HG03432 (cell line): ENCODE measurements around the gene DNAJC1.

ENCODE experiments used
- ATAC-seq: cut with Tn5 transposase; IDR thresholded peaks from one replicate; pipeline ENCODE4 v1.9.1; 2021; ENCODE audit warnings: mild to moderate bottlenecking, moderate library complexity; ENCODE audit not compliant: unreplicated experiment

The DNAJC1 gene

GRCh38 chr10:22006379-22006884 is 2.9 kb upstream of the DNAJC1 start:
- ATAC-seq = no peak

DNA sequence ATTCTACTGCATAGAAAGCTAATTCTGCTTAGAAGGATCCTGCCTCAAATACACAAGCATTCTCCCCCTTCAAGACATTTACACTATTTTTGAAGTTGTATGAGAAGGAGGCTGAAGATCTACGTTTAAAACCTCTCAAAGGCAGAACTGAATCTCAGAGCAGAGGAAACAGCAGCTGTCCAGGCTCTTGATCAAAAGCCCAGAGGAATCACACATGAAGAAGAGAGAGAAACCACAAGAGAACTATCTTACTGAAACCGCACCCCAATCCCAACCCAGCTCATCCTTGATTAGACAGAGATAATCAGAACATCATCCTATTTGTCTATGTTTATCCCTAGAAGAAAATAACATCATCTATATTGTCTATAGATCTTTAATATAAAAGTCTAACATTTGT is 2.2 kb upstream of the DNAJC1 start:
- no peak for ATAC-seq

DNA sequence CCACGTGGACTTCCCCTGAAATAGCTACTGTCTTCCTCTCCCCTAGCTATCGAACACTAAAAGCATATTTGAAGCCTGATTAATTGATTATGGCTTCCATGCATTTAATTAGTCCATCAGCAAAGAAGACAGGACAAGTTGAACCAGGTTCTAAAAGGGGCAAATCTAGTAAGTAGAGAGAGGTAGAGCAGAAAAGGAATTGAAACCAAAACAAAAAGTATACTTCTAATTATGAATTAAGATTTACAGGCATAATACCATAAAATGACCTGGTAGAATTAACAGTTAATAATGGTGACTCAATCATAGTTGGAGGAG is 393 bp upstream of the DNAJC1 start:
- ATAC-seq = no peak

- peak; percentile 14 for ATAC-seq
These were observed 846 bp downstream of the DNAJC1 start for GRCh38 chr10:22002591-22003176.

DNA sequence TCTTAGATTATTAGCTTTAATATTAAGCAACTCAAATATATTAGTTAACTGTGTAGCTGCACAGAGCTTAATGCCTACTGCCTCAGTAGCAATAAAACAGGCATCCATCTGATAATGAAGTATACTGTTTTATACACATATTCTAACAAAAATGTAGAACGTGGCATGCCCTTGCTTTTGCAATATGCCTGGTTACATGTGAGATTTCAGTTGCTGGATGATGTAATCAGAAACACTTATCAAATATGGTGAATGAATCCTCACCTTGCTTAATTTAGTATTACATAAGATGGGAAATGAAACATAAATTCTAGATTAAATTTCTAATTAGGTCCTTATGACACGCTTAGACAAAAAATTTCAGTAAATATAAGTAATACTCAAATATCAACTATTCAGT is 8.0 kb downstream of the DNAJC1 start:
- ATAC-seq = no peak

- no peak for ATAC-seq
These were observed 10.0 kb downstream of the DNAJC1 start for GRCh38 chr10:21993360-21994001.

- no peak for ATAC-seq
These were observed 11.7 kb downstream of the DNAJC1 start for GRCh38 chr10:21991785-21992184.

DNA sequence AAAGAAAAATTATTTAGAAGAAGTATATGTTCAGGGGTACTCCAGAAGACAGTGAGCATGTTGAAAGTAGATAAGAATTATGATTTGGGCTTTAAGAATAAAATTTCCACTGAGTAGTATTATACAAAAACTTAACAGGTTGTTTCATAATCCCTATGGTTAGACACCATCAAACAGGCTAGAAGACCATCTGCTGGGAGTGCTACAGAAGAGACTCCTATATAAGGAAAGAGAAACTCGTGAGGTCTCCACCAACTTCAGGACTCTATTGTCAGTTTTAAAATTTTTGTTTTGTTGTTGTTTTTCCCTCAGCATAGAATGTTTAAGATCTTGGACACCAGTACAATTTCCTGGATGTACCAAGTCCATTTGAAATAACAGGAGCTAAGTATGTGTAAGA is 13.1 kb downstream of the DNAJC1 start:
- ATAC-seq = no peak

GRCh38 chr10:21989453-21990154 is 13.9 kb downstream of the DNAJC1 start:
- peak; percentile 95 for ATAC-seq

DNA sequence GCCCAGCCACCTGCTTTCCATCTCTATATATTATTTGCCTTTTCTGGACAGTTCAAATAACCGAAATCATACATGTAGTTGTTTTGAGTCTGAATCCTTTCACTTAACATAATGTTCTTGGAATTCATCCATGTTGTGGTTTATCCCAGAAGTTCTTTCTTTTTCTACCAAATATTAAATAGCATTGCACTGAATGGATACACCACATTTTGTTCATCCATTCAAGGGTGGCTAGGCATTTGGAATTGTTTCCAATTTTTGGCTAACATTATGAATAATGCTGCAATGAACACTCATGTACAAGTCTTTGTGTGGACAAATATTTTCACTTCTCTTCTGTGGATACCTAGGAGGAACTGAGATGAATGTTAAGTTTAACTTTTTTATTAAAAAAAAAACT is 18.0 kb downstream of the DNAJC1 start:
- ATAC-seq = no peak

DNA sequence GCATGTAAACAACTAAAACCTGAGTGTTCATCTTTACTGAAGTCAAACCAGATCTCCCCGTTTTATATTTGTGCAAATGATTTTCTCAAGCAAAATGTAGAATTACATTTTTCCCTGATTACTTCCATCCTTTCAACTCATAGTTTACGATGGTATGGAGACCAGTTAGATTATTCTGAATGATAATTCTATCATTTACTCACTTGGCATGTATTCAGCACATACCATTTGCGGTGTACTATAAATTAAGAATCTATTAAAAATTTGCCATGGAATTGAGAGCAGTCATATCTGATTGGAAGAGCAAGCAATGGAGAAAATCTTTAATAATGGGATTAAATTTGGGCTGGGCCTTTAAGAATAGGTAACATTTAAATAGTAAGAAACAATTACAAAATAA is 22.4 kb downstream of the DNAJC1 start:
- no peak for ATAC-seq

DNA sequence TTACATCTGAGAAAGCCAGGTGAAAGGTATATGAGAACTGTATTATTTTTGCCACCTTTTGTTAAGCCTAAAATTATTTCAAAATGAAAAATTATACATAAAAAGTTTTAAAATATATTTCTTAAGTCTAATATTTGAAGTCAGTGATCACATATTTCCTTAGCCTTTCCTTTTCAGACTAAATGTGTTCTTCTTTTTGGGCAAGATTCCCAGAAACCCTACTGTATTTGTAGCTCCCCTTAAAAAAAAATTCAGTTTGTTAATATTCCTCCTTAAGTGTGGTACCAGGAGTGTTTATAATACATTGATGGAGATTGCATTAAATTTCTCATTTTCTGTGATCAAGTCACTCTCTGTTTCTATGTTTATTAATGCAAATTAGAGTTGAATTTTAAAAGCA is 22.8 kb downstream of the DNAJC1 start:
- no peak for ATAC-seq

GRCh38 chr10:21978191-21978862 is 25.2 kb downstream of the DNAJC1 start:
- ATAC-seq = no peak

- ATAC-seq = no peak
These were observed 26.8 kb downstream of the DNAJC1 start for GRCh38 chr10:21976739-21977138.

DNA sequence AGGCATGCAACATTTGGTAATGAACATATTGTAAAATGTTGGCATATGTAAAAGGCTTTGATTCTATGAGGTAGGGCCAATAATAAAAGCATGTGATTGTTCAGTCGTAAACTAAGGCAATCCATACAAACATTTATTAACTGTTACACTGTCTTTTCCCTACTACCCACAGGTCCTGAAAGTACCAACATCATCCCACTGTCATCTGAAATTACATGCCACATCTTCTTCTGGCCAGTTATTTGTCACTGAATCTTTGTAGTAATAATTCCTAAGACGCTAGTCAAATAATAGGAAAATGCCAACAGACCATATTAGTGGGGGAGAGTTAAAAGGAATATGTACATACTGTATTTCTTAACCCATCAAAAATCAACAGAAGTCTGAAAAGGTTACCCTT is 27.2 kb downstream of the DNAJC1 start:
- no peak for ATAC-seq

DNA sequence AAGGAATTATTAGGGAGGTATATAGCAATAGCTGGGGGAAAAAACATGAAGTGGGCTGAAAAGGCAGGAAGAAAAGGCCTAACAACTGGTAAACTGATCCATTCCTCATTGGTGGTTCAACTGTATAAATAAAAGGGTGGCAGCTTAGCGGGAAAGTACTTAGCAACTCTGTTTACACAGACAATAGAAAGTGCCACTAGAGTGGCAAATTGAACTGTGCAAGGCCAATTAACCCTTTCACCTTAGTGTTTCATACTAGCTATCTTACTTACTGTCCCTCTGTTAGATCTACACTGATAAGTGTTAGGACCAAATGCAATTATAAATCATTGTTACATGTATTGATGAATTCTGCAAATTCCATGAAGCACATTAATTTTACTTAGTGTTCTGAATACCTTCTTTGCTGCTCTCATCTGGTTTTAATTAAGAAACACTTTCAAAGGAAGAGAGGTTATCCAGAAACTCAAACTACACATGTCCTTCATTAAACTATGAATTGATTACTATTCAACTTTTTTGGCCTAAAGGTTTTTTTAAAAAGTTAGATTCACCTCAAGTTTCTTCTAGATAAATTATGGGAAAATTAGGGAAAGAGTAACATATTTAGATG is 28.0 kb downstream of the DNAJC1 start:
- no peak for ATAC-seq

DNA sequence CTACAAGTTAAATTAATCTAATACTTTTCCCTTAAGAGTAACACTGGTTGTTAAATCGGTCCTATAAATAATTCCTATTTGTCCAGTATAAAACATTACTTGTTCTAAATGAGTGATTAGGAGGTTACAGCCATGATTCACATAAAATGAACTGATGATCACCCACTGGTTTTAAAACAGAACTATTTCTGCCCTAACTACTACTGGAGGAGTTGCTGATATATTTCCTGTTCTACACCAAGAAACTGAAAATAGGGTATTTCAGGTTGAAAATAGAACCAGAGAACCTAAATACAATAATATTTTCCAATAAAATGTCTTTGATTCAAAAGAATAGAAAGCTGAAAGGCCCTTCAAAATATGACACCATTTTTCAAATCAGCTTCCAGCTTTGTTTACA is 30.9 kb downstream of the DNAJC1 start:
- no peak for ATAC-seq

- ATAC-seq = no peak
These were observed 33.9 kb downstream of the DNAJC1 start for GRCh38 chr10:21969326-21970287.

DNA sequence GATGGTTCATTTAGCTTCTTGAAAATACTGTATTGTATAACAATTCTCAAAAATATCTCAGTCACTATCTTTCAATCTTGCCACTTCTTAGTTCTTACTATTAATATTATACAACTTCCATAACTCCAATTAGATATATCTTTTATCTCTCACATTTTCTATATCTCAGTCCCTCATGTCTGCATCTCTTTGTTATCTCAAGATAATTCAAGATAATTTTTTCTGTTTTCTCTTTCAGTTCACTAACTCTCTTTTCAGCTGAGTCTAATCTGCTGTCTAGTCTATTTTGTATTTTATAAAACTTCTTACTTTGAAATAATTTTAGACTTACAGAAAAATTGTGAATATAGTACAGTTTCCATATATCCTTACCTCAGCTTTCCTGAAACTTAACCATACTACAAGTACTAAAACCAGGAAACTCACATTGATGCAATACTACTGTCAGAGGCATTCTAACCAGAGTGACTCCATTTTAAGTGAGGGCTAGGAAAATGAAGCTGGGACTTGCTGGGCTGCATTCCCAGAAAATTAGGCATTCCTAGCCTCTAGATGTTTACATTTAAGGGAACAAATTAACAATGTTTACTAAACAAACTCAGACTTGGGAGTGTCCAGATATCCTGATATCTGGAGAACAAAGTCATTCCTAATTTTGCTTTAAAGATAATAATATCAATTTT is 38.4 kb downstream of the DNAJC1 start:
- ATAC-seq = no peak

DNA sequence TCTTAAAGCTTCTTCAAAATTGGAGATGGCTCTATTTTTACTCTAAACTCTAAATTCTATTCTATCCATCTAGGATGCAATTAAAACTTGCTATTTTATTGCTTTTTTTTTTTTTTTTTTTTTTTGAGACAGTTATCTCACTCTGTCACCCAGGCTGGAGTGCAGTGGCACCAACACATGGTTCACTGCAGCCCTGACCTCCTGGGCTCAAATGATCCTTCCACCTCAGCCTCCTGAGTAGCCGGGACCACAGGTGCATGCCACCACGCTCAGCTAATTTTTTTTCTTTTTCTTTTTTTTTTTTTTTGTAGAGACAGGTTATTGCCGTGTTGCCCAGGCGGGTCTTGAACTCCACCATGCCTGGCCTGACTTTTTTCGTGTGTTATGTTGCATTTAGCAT is 41.2 kb downstream of the DNAJC1 start:
- no peak for ATAC-seq
